ENCODE measurements around the gene ZFC3H1.

DNA sequence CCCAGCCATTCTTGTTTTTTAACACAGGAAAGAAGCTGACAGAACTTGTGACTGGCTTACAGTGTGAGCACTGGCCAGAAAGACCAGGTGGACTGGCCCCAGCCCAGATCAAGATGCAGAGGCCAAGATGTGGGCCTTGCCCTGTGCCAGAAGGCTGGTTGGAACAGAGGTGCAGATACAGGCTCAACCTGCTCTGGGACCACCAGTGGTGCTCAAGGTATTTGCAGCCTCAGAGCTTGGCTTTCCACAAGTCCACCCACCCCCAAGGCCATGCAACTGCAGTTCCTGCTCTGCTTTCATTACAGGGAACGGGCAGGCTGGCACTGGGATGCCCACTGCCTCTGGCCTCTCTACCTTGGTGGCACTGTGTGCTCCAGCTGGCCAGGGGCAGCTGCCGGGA lies 23.3 kb downstream of the ZFC3H1 start:
- TF ChIP-seq, protein P1, sequence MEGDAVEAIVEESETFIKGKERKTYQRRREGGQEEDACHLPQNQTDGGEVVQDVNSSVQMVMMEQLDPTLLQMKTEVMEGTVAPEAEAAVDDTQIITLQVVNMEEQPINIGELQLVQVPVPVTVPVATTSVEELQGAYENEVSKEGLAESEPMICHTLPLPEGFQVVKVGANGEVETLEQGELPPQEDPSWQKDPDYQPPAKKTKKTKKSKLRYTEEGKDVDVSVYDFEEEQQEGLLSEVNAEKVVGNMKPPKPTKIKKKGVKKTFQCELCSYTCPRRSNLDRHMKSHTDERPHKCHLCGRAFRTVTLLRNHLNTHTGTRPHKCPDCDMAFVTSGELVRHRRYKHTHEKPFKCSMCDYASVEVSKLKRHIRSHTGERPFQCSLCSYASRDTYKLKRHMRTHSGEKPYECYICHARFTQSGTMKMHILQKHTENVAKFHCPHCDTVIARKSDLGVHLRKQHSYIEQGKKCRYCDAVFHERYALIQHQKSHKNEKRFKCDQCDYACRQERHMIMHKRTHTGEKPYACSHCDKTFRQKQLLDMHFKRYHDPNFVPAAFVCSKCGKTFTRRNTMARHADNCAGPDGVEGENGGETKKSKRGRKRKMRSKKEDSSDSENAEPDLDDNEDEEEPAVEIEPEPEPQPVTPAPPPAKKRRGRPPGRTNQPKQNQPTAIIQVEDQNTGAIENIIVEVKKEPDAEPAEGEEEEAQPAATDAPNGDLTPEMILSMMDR (IDR thresholded peaks at IDR 0.05; ENCODE audit: insufficient read depth, low read depth, low read length), result no peak
- no peak for TF ChIP-seq EZH2 (IDR thresholded peaks at IDR 0.05; ENCODE audit: insufficient read depth, low read length)
